Neutrophil (primary cell): ENCODE measurements around the gene TMEM207.
"Not testable (repeated sequence)": the region's sequence is repeated elsewhere in the genome, so short reads cannot be mapped to it uniquely, and the experiment has no call there.

Experiments used
- H3K27ac ChIP-seq: fragments of 200-600 bp; sonication (generic); 2 replicates; pipeline ENCODE4 v1.5.1; 2016; ENCODE audit warnings: mild to moderate bottlenecking, moderate library complexity
- H3K27me3 ChIP-seq: fragments of 200-600 bp; sonication (generic); 2 replicates; pipeline ENCODE4 v1.6.0; 2016; ENCODE audit warnings: mild to moderate bottlenecking
- H3K36me3 ChIP-seq: fragments of 200-600 bp; sonication (generic); 2 replicates; pipeline ENCODE4 v1.5.1; 2017
- H3K4me1 ChIP-seq, 2 experiments: fragments of 200-600 bp in 1 of 2; sonication (generic) in 1 of 2; 1 replicate in 1 of 2; 2 replicates in 1 of 2; pipeline versions ENCODE4 v1.5.1 to v1.6.1; 2013 to 2016; ENCODE audit warnings: low read depth in 1 of 2, low read length in 1 of 2, mild to moderate bottlenecking in 1 of 2, moderate library complexity in 1 of 2; ENCODE audit not compliant: control insufficient read depth in 1 of 2, insufficient read depth in 1 of 2
- H3K4me3 ChIP-seq, 2 experiments: fragments of 200-600 bp in 1 of 2; sonication (generic) in 1 of 2; 1 replicate in 1 of 2; 2 replicates in 1 of 2; pipeline ENCODE4 v1.5.1; 2013 to 2016; ENCODE audit warnings: low read depth in 1 of 2, low read length in 1 of 2, mild to moderate bottlenecking in 1 of 2, moderate library complexity in 1 of 2
- H3K9me3 ChIP-seq: fragments of 200-600 bp; sonication (generic); 2 replicates; pipeline ENCODE4 v1.5.1; 2016
- CTCF ChIP-seq: fragments of 200-600 bp; sonication (generic); IDR thresholded peaks from 2 replicates; pipeline ENCODE4 v1.5.1; 2016; ENCODE audit warnings: antibody characterized with exemption

Gene TMEM207

GRCh38 chr3:190486908-190487607, 37.4 kb upstream of the TMEM207 start:
- H3K4me3 ChIP-seq, result no peak overlapping the region
- no peak overlapping the region for H3K27ac ChIP-seq
- H3K36me3 ChIP-seq, result no peaks in the 10 kb centered on the region
- no peak for TF ChIP-seq CTCF
- H3K27me3 ChIP-seq, result peaks cover 65% of the 10 kb centered on the region
- H3K9me3 ChIP-seq, result no peaks in the 10 kb centered on the region
- no peaks in the 10 kb centered on the region for H3K4me1 ChIP-seq

- no peaks in the 10 kb centered on the region for H3K9me3 ChIP-seq
- TF ChIP-seq CTCF, result no peak
- no peak overlapping the region for H3K4me3 ChIP-seq
- H3K4me1 ChIP-seq, result no peaks in the 10 kb centered on the region
- no peak overlapping the region for H3K27ac ChIP-seq
- H3K27me3 ChIP-seq, result peaks cover 61% of the 10 kb centered on the region
- no peaks in the 10 kb centered on the region for H3K36me3 ChIP-seq
Observed at GRCh38 chr3:190486533-190486864, 36.8 kb upstream of the TMEM207 start.

DNA sequence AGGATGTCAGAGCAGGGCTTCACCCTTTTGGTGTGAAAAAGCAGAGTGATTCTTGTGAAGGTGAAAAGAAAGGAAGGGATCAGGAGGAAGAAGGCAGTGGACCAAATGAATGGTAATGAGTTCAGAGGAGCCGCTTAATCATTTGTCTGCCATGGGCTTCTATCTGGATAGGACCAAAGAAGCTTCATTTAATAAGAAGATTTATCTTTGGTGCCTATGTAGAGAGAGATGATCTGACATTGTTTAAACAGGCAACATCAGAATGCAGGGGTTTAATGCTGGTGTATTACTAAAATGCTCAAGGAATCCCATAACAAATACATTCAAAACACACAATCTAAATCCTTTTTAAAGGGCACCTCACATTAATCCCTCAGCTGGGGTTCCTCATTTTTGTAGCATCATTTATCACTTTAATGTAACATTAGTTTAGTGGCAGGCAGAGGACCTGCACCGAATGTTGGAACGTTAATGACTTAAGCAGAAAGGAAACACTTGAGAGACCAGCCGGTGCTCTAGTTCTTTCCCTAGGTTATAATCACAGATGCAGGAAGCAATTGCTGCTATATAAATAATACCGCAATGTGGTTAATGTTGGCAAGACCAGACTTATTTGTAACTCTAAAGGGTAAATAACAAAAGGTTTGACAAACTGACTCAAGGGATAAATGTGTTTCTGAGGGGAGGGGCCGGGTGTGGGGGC, 36.3 kb upstream of the TMEM207 start:
- peaks cover 56% of the 10 kb centered on the region for H3K27me3 ChIP-seq
- H3K4me3 ChIP-seq, result no peak overlapping the region
- no peaks in the 10 kb centered on the region for H3K9me3 ChIP-seq
- H3K27ac ChIP-seq, result no peak overlapping the region
- no peaks in the 10 kb centered on the region for H3K36me3 ChIP-seq
- TF ChIP-seq CTCF, result no peak
- no peaks in the 10 kb centered on the region for H3K4me1 ChIP-seq

DNA sequence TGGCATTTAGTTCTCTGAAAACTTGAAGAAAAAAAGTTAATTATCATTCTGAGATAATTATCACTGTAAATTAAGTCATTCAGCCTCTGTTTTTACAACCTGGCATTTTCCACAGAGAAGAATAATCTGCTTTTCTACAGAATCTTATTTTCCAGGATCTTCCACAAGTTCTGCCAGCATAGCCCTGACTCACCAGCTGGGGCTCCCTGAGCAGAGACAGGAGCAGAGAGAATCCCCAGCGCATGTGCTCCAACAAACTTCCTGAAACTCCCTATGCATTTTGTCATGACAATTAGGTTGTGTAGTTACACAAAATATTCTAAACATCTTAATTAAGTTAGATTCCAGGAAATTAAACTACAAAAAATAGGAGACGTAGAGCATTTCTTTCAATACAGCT, 32.1 kb upstream of the TMEM207 start:
- TF ChIP-seq CTCF, result no peak
- Histone ChIP-seq H3K36me3 (no peaks in the 10 kb centered on the region), H3K4me1 (no peaks in the 10 kb centered on the region), H3K4me3 (no peak overlapping the region), H3K27me3 (peaks cover 21% of the 10 kb centered on the region), H3K27ac (no peak overlapping the region), H3K9me3 (no peaks in the 10 kb centered on the region)

DNA sequence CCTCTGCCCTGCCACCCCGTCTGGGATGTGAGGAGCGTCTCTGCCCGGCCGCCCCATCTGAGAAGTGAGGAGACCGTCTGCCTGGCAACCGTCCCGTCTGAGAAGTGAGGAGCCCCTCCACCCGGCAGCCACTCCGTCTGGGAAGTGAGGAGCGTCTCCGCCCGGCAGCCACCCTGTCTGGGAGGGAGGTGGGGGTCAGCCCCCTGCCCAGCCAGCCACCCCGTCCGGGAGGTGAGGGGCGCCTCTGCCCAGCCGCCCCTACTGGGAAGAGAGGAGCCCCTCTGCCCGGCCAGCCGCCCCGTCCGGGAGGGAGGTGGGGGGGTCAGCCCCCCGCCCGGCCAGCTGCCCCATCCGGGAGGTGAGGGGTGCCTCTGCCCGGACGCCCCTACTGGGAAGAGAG, 23.6 kb upstream of the TMEM207 start:
- not testable (repeated sequence) for H3K36me3 ChIP-seq, H3K4me3 ChIP-seq, H3K4me1 ChIP-seq, H3K27me3 ChIP-seq, H3K9me3 ChIP-seq, H3K27ac ChIP-seq

- peaks cover 13% of the 10 kb centered on the region for H3K27me3 ChIP-seq
- H3K4me3 ChIP-seq, result no peak overlapping the region
- no peak for TF ChIP-seq CTCF
- no peaks in the 10 kb centered on the region for H3K36me3 ChIP-seq
- H3K27ac ChIP-seq, result no peak overlapping the region
- no peaks in the 10 kb centered on the region for H3K9me3 ChIP-seq
- H3K4me1 ChIP-seq, result no peaks in the 10 kb centered on the region
Observed at GRCh38 chr3:190467922-190468321, 18.2 kb upstream of the TMEM207 start.
